Astrocyte (in vitro differentiated cells and primary cell): ENCODE data around the gene CLEC16A. TPM values are rescaled to one million over a fixed set of nuclear protein-coding genes. Genes with fewer than 3 reads are reported as not detected.
A peak's percentile ranks its signal among the peaks of the same experiment; 100 is the strongest.

Experiments
- DNase-seq: peaks from one replicate; pipeline ENCODE4 v3.0.0-alpha.2; 2010; ENCODE audit warnings: low read depth
- FAIRE-seq: peaks from 2 replicates; lab custom pipeline; 2011; peaks lifted over from hg19 to GRCh38; lab: Jason Lieb, UNC
- H2AFZ ChIP-seq: 2 replicates; pipeline ENCODE4 v1.6.0; 2012; ENCODE audit warnings: low read depth, low read length, inconsistent platforms
- H3K27ac ChIP-seq: 2 replicates; pipeline ENCODE4 v1.5.1; 2011; ENCODE audit warnings: low read depth, low read length, inconsistent platforms
- H3K27me3 ChIP-seq: 2 replicates; pipeline ENCODE4 v1.6.0; 2011; ENCODE audit warnings: low read length, inconsistent platforms; ENCODE audit not compliant: insufficient read depth
- H3K36me3 ChIP-seq: 2 replicates; pipeline ENCODE4 v1.5.1; 2011; ENCODE audit warnings: low read length, inconsistent platforms; ENCODE audit not compliant: insufficient read depth
- H3K4me1 ChIP-seq: 2 replicates; pipeline ENCODE4 v1.5.1; 2011; ENCODE audit warnings: low read length, inconsistent platforms; ENCODE audit not compliant: insufficient read depth
- H3K4me2 ChIP-seq: 2 replicates; pipeline ENCODE4 v1.6.0; 2012; ENCODE audit warnings: low read length, inconsistent platforms
- H3K4me3 ChIP-seq: 2 replicates; pipeline ENCODE4 v1.5.1; 2011; ENCODE audit warnings: low read depth, mild to moderate bottlenecking, low read length, inconsistent platforms; ENCODE audit not compliant: insufficient read depth
- H3K79me2 ChIP-seq: 2 replicates; pipeline ENCODE4 v1.6.0; 2012; ENCODE audit warnings: mild to moderate bottlenecking, low read length, inconsistent platforms; ENCODE audit not compliant: insufficient read depth
- H3K9ac ChIP-seq: 2 replicates; pipeline ENCODE4 v1.6.0; 2012; ENCODE audit warnings: mild to moderate bottlenecking, low read length, inconsistent platforms
- H3K9me3 ChIP-seq: 2 replicates; pipeline ENCODE4 v1.5.1; 2012; ENCODE audit warnings: low read depth, mild to moderate bottlenecking, low read length, inconsistent platforms; ENCODE audit not compliant: insufficient read depth
- H4K20me1 ChIP-seq: 2 replicates; pipeline ENCODE4 v1.6.0; 2012; ENCODE audit warnings: low read length, inconsistent platforms; ENCODE audit not compliant: insufficient read depth
- H3K27ac Mint-ChIP-seq: one replicate; pipeline ENCODE4 v1.8.0; 2021; ENCODE audit warnings: mild to moderate bottlenecking, mixed read lengths; ENCODE audit not compliant: unreplicated experiment
- H3K27me3 Mint-ChIP-seq: one replicate; pipeline ENCODE4 v1.8.0; 2021; ENCODE audit warnings: low read depth, mixed read lengths; ENCODE audit not compliant: unreplicated experiment
- H3K36me3 Mint-ChIP-seq: one replicate; pipeline ENCODE4 v1.8.0; 2021; ENCODE audit warnings: low read depth, mixed read lengths; ENCODE audit not compliant: unreplicated experiment
- H3K4me1 Mint-ChIP-seq: one replicate; pipeline ENCODE4 v1.8.0; 2021; ENCODE audit warnings: low read depth, mixed read lengths; ENCODE audit not compliant: unreplicated experiment
- H3K4me3 Mint-ChIP-seq: one replicate; pipeline ENCODE4 v1.8.0; 2021; ENCODE audit warnings: mild to moderate bottlenecking, moderate library complexity, mixed read lengths; ENCODE audit not compliant: unreplicated experiment
- H3K9me3 Mint-ChIP-seq: one replicate; pipeline ENCODE4 v1.8.0; 2021; ENCODE audit warnings: mild to moderate bottlenecking, mixed read lengths; ENCODE audit not compliant: unreplicated experiment
- EZH2 ChIP-seq: IDR thresholded peaks from 2 replicates; pipeline ENCODE4 v1.6.1; 2012; ENCODE audit warnings: mild to moderate bottlenecking, low read length, inconsistent platforms; ENCODE audit not compliant: insufficient read depth
- total RNA-seq: library from RNA; stranded (reverse); gene quantifications from 2 replicates; pipeline ENCODE4 v1.2.1, GENCODE V29; 2021
- TF ChIP-seq, protein P1 (sequence below): IDR thresholded peaks from 2 replicates; pipeline ENCODE4 v1.5.1; 2011; ENCODE audit warnings: low read depth, mild to moderate bottlenecking, inconsistent platforms, low read length, moderate library complexity; ENCODE audit not compliant: insufficient read depth

Gene CLEC16A
- total RNA-seq, 1 donor from 2014 or later = 31.7 TPM

- Mint-ChIP-seq H3K9me3 (peaks cover 21% of the 10 kb centered on the region), H3K27me3 (peaks cover 17% of the 10 kb centered on the region), H3K4me3 (no peak overlapping the region), H3K4me1 (no peaks in the 10 kb centered on the region), H3K27ac (no peak overlapping the region), H3K36me3 (peaks cover 1% of the 10 kb centered on the region)
- Histone ChIP-seq H3K4me2 (no peak overlapping the region), H3K9me3 (peaks cover 9% of the 10 kb centered on the region), H3K4me3 (no peak overlapping the region), H3K9ac (no peak overlapping the region), H3K27ac (no peak overlapping the region), H2AFZ (no peak overlapping the region), H3K36me3 (no peaks in the 10 kb centered on the region), H3K4me1 (no peaks in the 10 kb centered on the region), H4K20me1 (no peaks in the 10 kb centered on the region), H3K79me2 (no peaks in the 10 kb centered on the region), H3K27me3 (no peaks in the 10 kb centered on the region)
- no peak for TF ChIP-seq EZH2
- TF ChIP-seq, protein P1, sequence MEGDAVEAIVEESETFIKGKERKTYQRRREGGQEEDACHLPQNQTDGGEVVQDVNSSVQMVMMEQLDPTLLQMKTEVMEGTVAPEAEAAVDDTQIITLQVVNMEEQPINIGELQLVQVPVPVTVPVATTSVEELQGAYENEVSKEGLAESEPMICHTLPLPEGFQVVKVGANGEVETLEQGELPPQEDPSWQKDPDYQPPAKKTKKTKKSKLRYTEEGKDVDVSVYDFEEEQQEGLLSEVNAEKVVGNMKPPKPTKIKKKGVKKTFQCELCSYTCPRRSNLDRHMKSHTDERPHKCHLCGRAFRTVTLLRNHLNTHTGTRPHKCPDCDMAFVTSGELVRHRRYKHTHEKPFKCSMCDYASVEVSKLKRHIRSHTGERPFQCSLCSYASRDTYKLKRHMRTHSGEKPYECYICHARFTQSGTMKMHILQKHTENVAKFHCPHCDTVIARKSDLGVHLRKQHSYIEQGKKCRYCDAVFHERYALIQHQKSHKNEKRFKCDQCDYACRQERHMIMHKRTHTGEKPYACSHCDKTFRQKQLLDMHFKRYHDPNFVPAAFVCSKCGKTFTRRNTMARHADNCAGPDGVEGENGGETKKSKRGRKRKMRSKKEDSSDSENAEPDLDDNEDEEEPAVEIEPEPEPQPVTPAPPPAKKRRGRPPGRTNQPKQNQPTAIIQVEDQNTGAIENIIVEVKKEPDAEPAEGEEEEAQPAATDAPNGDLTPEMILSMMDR = no peak
- FAIRE-seq (no peak), DNase-seq (no peak)
Observed at GRCh38 chr16:11215935-11216556, 271.7 kb downstream of the CLEC16A start.

DNA sequence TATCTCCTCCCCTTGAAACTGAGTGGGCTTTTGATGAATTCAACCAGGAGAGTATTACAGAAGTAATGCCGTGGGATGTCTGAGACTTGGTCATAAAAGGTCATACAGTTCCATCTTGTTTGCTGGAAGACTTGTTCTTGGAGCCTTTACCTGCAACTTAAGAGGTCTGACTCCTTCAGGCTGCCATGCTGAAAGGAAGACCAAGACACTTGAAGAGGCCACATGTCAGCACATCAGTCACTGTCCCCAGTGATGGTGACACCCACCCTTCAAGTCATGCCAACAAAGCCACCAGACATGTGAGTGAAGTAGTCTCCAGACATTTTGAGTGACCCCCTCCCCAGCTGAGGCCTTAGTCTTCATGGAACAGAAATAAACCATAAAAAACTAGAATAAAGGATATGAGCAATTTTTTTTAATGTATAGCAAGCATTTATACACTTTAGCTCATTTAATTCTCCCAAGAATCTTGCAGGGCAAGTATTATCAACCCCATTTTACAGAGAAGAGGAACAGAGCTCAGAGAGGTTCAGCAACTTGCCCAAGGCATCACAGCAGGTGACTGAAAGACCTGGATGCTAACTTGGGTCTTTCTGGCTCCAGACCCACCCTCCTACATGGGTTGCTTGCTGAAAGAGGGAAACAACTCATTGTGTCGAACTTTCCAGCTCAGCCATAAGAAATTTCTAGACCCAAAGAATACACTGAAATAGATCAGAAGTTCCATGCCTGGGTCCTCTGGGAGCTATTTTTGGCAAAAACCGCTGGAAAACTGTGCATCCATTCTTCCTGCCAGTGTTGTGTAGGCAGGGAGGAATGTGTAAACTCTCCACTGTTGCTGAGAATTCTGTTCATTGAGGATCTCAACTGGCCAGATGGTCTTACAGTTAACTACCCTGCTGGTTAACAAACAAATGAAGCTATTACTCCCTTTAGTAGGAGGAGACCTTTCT is 273.6 kb downstream of the CLEC16A start:
- Histone ChIP-seq H3K9ac (no peak overlapping the region), H3K36me3 (no peaks in the 10 kb centered on the region), H4K20me1 (no peaks in the 10 kb centered on the region), H2AFZ (no peak overlapping the region), H3K27ac (no peak overlapping the region), H3K79me2 (no peaks in the 10 kb centered on the region), H3K4me3 (no peak overlapping the region), H3K27me3 (no peaks in the 10 kb centered on the region), H3K4me1 (no peaks in the 10 kb centered on the region), H3K9me3 (peaks cover 9% of the 10 kb centered on the region), H3K4me2 (no peak overlapping the region)
- Mint-ChIP-seq H3K36me3 (peaks cover 1% of the 10 kb centered on the region), H3K4me3 (no peak overlapping the region), H3K9me3 (peaks cover 21% of the 10 kb centered on the region), H3K27me3 (peaks cover 3% of the 10 kb centered on the region), H3K27ac (no peak overlapping the region), H3K4me1 (no peaks in the 10 kb centered on the region)
- FAIRE-seq = no peak
- TF ChIP-seq EZH2 = no peak
- TF ChIP-seq, protein P1 = no peak
- peak; percentile 10 for DNase-seq
